Measurements from ENCODE around the gene MAD1L1.
"Not testable (repeated sequence)": the region's sequence is repeated elsewhere in the genome, so short reads cannot be mapped to it uniquely, and the experiment has no call there.

Gene MAD1L1

DNA sequence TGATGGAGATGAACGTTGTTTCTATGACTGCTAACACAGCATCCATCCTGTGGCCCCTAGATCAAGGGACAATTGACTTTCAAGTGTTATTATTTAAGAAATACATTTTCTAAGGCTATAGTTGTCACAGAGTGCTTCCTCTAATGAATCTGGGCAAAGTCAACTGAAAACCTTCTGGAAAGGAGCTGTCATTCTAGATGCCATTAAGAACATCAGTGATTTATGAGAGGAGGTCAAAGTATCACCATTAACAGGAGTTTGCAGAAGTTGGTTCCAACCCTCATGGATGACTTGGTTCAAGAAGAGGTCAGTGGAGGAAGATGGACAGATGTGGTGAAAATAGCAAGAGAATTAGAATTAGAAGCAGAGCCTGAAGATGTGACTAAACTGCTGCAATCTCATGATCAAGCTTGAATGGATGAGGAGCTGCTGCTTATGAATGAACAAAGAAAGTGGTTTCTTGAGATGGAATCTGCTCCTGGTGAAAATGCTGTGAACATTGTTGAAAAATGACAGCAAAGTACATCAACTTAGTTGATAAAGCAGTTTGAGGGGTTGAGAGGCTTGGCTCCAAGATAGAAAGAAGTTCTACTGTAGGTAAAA is 400.7 kb downstream of the MAD1L1 start:
- DNase-seq (ENCODE audit: low read depth): not testable (repeated sequence)

DNA sequence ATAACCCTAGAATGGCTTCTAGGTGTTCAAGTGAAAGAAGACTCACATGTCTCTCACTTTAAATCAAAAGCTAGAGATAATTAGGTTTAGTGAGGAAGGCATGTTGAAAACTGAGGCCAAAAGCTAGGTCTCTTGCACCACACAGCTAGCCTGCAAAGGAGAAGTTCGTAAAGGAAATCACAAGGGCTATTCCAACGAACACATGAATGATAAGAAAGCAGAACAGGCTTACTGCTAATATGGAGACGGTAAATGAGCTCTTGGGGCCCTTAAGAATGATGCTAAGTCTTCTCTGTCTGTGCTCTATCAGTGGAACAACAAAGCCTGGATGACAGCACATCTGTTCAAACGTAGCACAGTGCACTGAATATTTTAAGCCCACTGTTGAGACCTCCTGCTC is 401.3 kb downstream of the MAD1L1 start:
- not testable (repeated sequence) for DNase-seq (ENCODE audit: low read depth)

DNA sequence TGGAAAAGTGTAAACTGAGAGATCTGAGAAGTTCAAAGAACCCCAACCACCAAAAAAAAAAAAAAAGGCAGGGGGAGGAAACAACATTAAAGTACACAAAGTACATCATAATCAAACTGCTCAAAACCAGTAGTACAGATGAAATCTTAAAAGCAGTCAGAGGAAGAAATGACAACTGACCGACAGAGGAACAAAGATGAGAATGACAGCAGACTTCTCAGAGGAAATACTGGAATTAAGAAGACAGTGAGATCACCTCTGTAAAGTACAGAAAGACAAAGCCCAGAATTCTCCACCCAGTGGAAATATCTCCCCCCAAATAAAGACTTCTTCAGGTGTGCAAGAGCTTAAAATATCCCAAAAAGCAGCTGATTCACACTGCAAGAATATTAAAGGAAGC is 403.1 kb downstream of the MAD1L1 start:
- DNase-seq (ENCODE audit: low read depth): not testable (repeated sequence)

DNA sequence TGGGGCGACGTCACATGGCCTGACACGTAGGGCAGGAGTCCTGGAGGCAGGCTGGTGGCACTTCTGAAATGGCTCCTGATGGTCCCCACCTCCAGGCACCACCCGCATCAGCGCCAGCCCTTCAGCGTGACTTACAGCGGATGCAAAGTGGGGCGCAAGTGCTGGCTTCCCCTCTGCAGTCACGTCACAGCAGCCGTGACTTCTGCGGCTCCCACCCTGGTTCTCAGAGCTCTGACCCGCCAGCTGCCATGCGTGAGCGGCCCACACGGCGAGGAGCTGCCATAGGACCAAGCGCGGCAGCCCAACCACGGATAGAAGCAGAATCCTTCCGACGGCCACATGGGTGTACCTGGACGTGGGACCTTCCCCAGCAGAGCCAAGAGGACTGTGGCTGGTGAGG is 403.6 kb downstream of the MAD1L1 start:
- no peak for DNase-seq (ENCODE audit: low read depth)

DNA sequence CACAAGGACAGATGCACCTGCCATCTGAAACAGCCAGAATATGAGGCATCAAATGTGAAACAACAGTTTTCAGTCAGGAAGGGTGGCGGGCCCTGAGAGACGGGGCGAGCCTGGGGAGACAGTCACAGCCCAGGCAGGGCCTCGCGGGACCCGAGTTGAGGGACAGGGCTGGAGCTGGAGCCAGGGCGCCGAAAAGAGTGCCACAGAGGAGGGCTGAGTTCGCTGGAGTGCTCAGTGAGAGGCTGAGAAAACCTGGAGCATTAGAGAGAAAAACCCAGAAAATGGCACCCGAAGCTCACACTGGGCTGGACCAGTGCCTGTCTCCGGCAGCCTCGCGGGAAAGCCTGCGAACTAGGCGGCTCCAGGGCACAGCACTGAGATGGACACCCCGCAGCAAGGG is 404.6 kb downstream of the MAD1L1 start:
- not testable (repeated sequence) for DNase-seq (ENCODE audit: low read depth)

DNA sequence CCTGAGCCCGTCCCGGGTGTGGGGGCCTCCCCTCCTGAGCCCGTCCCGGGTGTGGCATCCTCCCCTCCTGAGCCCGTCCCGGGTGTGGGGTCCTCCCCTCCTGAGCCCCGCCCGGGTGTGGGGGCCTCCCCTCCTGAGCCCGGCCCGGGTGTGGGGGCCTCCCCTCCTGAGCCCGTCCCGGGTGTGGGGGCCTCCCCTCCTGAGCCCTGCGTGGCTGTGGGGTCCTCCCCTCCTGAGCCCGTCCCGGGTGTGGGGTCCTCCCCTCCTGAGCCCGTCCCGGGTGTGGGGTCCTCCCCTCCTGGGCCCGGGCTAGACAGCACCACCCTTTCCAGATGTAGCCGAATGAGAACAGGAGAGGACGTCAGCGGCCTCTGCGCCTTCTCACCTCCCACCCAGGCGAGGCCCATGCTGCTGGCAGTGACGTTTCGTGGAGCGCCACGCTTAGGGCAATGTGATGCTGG is 405.2 kb downstream of the MAD1L1 start:
- DNase-seq (ENCODE audit: low read depth): not testable (repeated sequence)

DNA sequence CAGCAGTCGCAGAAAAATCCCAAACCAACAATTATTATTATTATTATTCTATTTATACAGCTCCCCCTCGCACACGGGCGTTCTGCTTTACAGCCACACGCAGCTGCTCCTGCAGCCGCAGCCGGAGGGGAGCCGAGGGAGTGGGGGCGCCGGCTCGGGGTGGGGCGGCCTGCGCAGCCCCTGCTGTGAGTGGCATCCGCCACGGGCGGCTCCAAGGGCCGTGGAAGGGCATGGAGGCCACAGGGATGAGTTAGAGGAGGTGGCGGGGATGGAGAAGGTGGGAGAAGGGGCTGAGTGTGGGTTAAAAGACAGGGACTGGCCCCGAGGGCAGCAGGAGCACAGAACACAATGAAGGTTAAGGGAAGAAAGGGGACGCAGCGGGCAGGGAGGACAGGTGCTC is 405.8 kb downstream of the MAD1L1 start:
- not testable (repeated sequence) for DNase-seq (ENCODE audit: low read depth)

DNA sequence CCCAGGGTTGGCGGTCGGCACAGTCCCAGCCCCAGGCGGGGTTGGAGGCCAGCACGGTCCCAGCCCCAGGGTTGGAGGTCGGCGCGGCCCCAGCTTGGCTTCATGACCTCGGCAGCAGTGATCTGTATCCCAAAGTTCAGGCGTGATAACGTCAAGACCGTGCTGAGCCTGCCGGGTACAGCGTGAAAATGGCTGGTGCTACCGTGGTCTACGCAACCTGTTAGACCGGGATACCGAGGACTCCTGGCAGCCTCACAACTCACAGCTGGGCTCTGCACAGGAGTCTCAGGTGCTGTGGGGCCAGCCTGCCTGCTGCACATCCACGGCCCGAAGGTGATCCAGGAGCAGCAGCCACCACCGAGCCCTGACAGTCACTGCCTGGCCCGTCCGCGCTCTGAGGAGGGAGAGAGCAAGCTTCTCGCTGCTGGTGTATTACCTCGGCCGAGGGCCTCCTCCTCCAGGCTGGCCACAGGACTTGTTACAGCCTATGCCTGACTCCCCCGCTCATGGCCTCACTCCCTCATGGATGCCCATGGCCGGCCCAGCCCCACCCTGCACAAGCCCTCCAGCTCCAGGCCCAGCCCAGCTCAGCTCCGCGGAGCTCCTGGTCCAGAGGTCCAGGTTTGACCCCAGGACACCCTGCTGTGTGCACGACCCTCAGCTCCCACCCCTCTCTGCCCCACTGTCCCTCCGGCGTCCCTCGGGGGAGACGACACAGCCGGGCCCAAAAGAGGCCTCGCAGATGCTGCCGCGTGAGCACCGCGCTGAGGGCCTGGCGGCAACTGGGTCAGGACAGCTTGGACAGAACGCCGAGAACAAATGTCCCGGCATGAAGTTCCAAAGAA is 406.6 kb downstream of the MAD1L1 start:
- no peak for DNase-seq (ENCODE audit: low read depth)

DNA sequence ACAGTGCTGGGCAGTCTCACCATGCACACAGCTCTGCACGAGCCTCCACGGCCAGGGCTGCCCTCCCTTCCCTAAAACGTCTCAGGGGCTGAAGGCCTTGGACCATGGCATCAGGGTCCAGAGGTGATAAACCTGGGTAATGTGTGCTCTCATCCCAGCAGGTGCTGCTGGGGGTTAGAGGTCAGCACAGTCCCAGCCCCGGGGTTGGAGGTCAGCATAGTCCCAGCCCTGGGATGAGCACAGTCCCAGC is 407.2 kb downstream of the MAD1L1 start:
- not testable (repeated sequence) for DNase-seq (ENCODE audit: low read depth)

DNA sequence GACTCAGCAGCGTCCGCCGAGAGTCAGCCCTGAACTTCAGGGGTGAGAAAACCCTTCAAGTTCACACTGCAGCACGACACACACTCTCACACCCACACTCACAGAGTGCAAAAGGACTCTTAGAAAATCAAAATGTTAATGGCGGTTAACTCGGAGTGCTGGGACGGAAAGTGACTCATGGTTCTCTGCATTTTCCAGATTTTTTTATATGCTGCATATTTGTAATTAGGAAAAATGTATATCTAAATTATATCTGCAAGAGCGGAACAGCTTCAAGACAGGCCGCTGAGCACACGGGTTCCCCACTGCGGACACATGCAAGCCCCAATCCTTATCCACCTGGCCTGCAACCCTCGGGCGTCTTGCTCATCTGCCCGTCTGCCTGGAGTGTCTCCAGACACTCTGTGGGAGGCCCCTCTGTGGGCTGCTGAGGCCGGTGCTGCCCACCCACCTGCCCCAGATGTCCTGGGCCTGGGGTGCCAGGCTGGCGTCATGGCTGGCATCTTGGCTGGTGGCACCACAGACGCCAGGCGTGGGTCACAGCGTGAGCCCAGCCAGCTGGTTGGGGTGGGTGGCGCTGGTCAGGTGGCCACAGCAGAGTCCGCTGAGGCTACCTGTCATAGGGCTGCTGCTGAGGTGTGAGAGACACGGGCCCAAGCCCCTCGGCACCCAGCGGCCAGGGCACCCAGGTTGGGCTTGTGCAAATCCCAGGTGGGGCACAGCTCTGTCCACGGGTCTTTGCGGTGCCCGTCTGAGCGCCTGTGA is 407.7 kb downstream of the MAD1L1 start:
- not testable (repeated sequence) for DNase-seq (ENCODE audit: low read depth)

DNA sequence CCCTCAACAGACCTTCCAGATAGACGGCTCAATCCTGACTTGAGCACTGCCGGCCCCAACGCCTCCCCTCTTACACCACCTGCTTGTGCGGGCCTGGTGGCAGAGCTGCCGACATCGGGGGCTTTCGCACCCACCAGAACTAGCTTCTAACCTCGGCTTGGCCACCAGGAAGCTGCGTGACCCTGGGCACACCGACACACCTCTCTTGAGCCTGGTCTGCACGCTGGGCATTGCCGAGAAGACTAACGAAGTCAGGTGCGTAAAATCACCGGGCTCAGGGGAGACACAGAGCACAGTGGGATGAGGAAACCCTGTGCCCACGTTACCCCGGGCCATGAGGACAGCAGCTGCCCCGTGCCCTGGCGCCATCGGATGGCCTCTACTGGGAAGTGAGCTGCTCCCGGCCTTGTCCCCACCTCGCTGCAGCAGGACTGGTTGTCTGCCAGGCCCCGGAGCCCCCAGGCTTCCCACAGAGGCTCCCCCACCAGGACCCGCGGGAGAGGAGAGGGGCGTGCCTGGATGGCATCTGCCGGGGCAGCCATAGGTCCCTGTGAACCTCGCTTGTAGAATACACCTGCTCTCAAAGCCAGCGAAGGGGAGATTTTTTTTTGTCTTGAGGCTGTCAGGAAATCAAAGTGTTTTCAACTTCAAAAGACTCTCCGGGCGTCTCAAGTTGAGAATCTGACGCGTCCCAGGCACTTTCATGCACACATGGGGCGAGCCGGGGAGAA is 408.4 kb downstream of the MAD1L1 start:
- DNase-seq (ENCODE audit: low read depth): not testable (repeated sequence)

DNA sequence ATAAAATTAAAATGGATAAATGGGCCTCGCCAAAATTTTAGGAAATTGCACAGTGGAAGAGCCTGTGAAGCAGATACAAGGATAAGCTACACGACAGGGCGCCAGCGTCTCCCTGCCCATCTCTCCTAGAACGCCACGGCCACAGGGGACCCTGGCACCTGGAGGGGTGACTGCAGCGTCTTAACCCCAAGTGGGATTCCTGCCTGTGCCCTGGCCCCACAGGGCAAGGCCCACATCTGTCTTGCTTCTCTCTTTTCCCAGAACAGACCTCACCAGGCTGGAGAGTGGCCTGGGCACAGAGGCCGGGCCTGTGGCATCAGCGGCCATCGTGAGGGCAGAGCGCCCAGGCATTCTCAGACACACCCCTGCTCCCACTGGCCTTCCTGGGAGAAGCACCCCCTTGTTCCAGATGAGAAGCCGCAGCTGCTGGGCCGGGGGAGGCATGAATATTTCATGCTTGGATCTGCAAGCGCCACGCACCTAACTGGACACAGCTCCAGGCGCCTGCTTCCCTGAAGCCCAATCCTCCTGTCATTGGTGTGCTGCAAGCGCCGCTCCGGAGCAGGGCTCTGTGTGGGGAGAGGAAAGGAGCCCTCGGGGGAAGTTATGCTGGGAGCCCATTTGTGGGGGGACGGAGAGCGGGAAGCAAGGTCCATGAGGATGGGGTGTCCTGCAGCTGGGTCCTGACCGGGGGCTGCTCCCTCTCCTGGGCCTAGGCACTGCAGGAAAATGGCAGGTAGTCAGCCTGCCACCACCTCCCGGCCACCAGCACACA is 409.2 kb downstream of the MAD1L1 start:
- no peak for DNase-seq (ENCODE audit: low read depth)

DNA sequence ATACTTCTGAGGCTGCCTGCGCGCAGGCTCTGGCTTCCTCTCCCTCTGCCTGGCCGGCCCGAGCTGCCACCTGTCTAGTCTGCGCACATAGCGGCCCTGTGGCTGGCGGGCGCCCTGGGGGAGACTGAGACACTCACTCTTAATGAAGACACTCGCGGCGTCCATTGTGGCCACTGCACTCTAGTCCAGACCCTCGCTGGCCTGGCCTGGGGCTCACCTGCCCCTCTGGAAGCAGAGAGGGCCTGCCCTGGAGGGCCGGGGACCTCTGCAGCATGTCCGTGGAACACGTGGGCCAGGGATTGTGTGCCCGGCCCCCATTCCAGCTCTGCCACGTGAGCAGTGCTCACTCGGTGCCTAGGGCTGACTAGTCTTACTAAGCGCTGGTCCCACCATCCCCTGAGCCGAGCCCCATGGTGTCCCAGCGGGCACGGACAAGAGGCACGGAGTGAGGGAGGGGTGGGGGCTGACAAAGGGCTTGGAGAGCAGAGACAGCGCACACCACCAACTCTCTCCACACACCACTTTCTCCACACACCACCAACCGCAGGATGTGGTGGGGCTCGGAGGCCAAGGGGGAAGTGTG is 413.4 kb downstream of the MAD1L1 start:
- DNase-seq (ENCODE audit: low read depth): no peak

DNA sequence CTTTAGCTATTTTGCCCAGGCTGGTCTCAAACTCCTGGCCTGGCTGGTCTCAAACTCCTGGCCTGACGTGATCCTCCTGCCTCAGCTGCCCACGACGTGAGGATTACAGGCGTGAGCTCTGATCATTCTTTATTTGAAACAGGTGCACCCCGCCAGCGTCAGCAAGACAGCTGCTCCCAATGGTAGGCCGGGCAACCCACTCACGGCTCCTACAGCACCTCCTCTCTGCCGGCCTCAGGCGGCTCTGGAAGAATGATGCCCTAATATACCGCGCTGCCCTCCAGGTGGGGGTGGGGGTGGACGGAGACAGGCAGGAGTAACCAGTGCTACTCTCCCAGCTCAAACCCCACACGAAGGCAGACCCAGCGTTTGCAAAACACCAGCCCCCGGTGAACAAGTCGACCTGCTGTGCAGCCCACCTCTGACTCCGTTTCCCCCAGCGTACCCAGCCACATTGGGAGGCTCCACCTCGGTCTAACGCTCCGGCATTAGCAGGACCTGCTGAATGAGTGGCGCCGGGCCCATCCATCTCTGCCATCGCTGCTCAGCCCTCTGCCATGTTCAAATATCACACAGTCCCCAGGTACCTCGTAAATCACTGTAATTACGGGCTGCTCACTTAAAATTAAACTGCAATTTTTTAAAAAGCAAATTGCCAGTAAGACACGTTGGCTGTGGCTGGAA is 414.0 kb downstream of the MAD1L1 start:
- no peak for DNase-seq (ENCODE audit: low read depth)

DNA sequence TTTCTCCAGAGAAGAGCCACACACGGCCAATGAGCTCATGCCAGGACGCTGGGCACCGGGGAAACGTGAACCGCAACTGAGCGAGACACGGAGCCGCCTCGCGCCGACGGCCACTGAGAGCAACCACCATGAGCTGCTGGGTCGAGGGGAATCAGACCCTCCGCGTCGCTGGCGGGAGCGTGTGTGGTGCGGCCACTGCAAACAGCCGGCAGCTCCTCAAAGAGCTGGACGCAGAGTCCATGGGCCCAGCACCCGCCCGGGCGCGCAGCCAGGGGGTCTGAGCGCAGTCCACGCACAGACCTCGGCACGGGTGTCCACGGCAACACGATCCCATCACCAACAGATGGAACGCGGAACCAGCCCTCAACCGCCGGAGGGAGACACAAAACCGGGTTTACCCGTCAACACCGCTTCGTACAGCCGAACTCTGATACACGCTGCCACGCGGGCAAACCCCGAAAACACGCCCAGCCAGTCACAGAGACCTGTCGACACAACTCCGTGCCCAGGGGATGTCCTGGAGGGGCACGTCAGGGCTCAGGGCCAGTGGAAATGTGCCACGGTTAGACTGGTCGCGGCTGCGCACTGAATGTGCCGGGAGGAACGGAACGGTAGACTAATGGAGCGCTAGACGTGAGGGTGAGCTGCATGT is 415.6 kb downstream of the MAD1L1 start:
- no peak for DNase-seq (ENCODE audit: low read depth)

DNA sequence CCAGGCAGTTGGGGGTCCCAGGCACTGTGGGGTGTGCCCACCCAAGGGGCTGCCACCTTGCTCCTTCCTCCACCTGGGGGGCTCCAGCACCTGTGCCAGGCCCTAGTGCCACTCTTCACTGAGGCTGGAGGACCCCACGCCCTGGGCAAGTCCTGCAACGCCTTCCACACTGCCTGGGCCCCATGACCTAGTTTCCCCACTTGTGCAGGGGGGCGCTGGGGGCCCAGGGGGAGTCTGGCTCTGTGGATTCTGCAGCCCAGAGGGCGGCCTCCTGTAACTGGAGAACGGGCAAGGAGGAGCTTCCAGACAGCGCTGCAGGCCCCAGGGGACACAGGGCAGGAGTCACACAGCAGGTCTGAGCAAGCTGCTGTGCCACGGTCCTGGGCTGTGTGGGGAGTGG is 416.3 kb downstream of the MAD1L1 start:
- DNase-seq (ENCODE audit: low read depth): not testable (repeated sequence)

DNA sequence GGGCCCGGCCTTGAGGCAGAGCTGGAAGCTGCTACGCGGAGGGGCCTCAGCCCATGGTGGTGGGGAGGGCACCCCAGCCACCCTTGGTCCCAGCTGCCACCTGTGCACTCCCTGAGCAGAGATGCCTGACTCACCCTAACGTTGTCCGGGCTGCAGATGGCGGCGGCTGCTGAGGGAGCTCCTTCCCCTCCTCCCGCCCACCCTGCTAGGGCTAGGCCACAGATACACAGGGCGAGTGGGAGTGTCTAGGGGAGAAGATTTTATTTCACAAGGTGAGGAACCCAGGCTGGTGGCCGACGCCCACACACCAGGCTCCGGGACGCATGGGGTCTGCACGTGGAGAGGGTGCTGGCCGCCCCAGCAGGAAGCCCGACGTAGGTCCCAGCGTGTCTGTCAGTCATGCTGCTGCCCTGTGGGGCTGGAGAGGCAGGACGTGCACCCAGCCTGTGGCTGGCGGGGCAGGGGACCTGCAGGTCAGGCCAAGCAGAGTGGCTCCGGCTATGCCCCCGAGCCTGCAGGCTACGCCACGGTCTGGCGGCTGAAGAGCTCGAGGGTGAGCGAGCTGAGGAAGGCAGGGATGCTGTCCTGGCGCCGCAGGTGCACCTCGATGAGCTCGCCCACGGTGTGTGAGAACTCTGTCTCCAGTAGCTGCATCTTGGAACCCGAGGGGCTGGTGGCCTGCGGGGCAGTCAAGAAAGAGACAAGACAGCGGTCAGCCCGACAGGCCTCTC is 417.0 kb downstream of the MAD1L1 start:
- not testable (repeated sequence) for DNase-seq (ENCODE audit: low read depth)

DNA sequence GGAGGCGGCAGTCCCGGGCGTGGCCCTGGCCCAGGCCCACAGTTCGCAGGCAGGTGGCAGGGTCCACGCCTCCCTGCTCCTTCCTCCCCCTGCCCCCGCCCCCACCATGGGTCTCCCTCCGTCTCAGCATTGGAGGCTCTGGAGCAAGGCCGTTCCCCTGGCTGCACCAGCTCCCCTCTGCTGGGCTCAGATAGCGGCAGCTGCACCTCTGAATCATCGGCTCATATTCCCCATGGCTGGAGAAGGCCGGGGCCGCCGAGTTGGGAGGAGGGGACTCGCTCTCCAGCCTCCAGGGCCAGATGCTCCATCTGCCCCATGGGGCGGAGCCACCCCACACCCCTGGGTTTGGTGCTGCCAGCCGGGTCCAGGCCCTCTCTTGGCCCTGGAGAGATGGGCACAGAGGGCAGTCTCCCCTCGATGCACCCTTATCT is 417.7 kb downstream of the MAD1L1 start:
- DNase-seq (ENCODE audit: low read depth): no peak

DNA sequence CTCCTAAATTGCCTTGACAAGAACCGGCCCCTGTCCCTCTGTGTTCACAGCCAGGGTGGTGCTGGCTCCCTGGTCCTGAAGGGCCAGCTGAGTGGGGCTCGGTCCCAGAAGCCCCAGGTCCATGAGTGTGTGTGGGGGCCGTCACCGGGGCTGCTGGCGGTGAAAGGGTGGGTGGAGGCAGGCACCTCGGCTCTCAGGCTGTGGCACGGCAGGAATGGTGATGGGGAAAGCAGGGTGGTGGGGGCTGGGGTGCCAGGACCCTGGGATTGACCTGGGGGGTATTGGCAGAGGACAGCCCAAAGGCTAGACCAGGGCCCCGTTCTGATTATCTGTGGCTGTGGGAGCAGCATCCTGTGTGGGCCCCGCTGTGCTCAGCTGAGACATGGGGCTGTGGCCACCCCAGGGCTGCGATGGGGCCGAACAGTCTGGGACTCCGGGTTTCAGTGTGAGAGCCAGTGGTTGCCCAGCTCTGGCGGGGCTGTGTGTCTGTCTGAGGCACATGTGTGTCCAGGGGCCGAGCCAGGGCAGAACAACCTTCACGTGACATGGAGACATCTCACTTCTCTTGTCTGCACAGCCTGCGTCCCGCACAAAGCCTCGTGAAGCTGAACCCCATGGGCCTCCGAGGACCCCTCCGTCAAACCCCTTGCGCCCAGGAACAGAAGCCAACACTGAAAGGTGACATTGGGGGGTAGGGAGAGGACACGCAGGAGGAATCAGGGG is 418.5 kb downstream of the MAD1L1 start:
- no peak for DNase-seq (ENCODE audit: low read depth)

All from fibroblast of gingiva (primary cell).